Fibroblast of mammary gland (primary cell): ENCODE results near the gene KRTAP4-4.

Experiments used
- DNase-seq: peaks from one replicate; pipeline ENCODE4 v3.0.0-alpha.2; 2010; ENCODE audit warnings: low read depth
- H3K4me3 ChIP-seq: 2 replicates; pipeline ENCODE4 v1.5.1; 2011; ENCODE audit warnings: low read depth, mild to moderate bottlenecking, low read length, moderate library complexity; ENCODE audit not compliant: control insufficient read depth
- TF ChIP-seq, protein P1 (sequence below): conservative IDR thresholded peaks from 2 replicates; pipeline ENCODE4 v1.5.1; 2011; ENCODE audit warnings: low read depth, low read length, inconsistent platforms; ENCODE audit not compliant: control insufficient read depth, insufficient read depth

Gene KRTAP4-4

DNA sequence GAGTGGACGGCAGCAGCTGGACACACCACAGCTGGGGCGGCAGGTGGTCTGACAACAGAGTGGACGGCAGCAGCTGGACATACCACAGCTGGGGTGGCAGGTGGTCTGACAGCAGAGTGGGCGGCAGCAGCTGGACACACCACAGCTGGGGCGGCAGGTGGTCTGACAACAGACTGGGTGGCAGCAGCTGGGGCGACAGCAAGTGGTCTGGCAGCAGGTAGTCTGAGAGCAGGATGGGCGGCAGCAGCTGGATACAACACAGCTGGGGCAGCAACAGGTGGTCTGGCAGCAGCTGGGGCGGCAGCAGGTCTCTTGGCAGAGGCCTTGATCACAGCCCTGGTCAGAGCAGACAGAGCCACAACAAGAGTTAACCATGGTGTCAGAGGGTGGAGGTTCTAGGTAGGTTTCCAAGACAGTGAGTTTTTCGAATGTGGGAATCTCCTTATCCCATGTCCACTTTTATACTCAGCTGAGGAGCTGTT is 24.0 kb upstream of the KRTAP4-4 start, which contains the start of gene KRTAP4-1:
TSS of gene KRTAP4-1 (minus strand) at position 432 of the 482 bp plus-strand sequence. CDS start at position 375, 57 bp downstream.
- TF ChIP-seq, protein P1, sequence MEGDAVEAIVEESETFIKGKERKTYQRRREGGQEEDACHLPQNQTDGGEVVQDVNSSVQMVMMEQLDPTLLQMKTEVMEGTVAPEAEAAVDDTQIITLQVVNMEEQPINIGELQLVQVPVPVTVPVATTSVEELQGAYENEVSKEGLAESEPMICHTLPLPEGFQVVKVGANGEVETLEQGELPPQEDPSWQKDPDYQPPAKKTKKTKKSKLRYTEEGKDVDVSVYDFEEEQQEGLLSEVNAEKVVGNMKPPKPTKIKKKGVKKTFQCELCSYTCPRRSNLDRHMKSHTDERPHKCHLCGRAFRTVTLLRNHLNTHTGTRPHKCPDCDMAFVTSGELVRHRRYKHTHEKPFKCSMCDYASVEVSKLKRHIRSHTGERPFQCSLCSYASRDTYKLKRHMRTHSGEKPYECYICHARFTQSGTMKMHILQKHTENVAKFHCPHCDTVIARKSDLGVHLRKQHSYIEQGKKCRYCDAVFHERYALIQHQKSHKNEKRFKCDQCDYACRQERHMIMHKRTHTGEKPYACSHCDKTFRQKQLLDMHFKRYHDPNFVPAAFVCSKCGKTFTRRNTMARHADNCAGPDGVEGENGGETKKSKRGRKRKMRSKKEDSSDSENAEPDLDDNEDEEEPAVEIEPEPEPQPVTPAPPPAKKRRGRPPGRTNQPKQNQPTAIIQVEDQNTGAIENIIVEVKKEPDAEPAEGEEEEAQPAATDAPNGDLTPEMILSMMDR = no peak
- H3K4me3 ChIP-seq = no peak within 1 kb of the TSS
- DNase-seq = no peak

- H3K4me3 ChIP-seq = no peak overlapping the region
- TF ChIP-seq, protein P1 = no peak
- DNase-seq = peak; percentile 70
These were observed 18.5 kb upstream of the KRTAP4-4 start for GRCh38 chr17:41178843-41179616.

- H3K4me3 ChIP-seq = no peak overlapping the region
- DNase-seq = peak; percentile 74
- TF ChIP-seq, protein P1 = no peak
These were observed 17.8 kb upstream of the KRTAP4-4 start for GRCh38 chr17:41178341-41178740.

GRCh38 chr17:41177727-41178271 is 17.3 kb upstream of the KRTAP4-4 start, which contains the start of gene KRTAP4-2:
TSS of gene KRTAP4-2 (minus strand) at chr17:41178221. CDS start at chr17:41178164, 57 bp downstream.
- TF ChIP-seq, protein P1 = no peak
- no peak for DNase-seq
- H3K4me3 ChIP-seq = no peak within 1 kb of the TSS

GRCh38 chr17:41176744-41177387 is 16.3 kb upstream of the KRTAP4-4 start:
- H3K4me3 ChIP-seq = no peak overlapping the region
- TF ChIP-seq, protein P1 = no peak
- DNase-seq = no peak

DNA sequence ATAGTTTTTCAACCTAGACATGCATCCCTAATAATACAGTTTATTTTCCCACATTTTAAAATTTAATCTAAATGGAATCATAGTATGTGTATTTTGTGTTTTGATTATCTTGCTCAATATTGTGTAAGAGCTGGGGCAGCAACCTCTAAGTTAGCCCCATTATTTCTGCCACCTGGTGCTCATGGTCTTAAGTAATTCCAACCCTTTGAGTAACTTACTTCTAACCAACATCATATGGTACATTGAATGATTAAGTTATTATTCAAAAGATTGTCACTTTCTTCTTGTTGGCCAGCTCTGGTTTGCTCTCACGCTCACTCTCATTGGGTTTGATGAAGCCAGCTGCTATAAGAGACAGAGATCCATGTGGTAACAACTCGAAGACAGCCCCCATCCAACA is 11.3 kb upstream of the KRTAP4-4 start:
- H3K4me3 ChIP-seq = no peak overlapping the region
- TF ChIP-seq, protein P1 = no peak
- DNase-seq = peak; percentile 71
